ENCODE data around the gene PACSIN1. TPM values are rescaled to one million over a fixed set of nuclear protein-coding genes. Genes with fewer than 3 reads are reported as not detected.

The PACSIN1 gene
- total and polyA plus RNA-seq, 9 donors: 0.08 to 0.55 (median 0.45) TPM; not detected in 2

DNA sequence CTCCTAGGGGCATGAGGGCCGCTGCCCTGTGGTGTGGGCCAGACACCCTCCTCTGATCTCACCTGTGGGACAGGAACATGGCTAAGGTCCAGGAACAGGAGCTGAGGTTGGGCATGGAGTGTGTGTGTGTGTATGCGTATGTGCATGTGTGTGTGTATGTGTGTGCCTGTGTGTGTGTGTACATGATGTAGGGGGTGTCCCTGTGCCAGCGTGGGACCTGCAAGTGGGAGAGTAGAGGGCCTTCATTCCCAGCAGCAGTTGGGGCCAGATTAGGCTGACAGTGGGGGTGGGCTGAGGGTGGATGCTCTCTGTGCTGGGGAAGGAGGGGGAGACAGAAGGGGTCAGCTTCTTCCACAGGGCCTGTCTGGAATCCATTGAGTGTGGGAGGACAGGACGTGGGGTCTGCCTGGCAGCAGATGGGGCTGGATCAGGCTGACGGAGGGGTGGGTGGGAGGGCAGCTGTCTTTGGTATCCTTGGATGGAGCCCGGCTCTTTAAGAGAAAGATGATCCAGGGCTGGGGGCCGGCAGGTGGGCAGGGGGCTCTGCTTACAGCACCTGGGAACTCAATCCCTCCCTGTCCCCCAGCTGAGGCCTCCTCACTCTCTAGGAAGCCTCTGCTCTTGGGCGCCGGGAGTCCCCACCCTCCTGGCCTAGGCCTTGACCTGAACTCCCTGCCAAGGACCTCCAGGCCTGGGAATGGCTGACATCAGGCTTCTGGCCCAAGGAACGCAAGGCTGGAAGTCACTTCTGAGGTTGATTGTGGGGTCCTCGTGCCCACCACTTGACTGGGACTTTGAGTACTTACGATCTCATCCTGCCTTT is 46.2 kb downstream of the PACSIN1 start:
- Histone ChIP-seq H3K27me3 (no peaks in the 10 kb centered on the region), H3K4me3 (no peak overlapping the region), H3K4me1 (ENCODE audit: insufficient read depth) (peaks cover 5% of the 10 kb centered on the region), H3K9me3 (no peaks in the 10 kb centered on the region), H3K27ac (no peak overlapping the region), H3K36me3 (no peaks in the 10 kb centered on the region)
- intact Hi-C loops (cut with DNase I): loop anchor here in 1 of 4 donors (5.0 kb wide), 1 partner anchor 315 kb away; no protein-coding TSS in a partner anchor
- TF ChIP-seq, protein P1, sequence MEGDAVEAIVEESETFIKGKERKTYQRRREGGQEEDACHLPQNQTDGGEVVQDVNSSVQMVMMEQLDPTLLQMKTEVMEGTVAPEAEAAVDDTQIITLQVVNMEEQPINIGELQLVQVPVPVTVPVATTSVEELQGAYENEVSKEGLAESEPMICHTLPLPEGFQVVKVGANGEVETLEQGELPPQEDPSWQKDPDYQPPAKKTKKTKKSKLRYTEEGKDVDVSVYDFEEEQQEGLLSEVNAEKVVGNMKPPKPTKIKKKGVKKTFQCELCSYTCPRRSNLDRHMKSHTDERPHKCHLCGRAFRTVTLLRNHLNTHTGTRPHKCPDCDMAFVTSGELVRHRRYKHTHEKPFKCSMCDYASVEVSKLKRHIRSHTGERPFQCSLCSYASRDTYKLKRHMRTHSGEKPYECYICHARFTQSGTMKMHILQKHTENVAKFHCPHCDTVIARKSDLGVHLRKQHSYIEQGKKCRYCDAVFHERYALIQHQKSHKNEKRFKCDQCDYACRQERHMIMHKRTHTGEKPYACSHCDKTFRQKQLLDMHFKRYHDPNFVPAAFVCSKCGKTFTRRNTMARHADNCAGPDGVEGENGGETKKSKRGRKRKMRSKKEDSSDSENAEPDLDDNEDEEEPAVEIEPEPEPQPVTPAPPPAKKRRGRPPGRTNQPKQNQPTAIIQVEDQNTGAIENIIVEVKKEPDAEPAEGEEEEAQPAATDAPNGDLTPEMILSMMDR (IDR thresholded peaks at IDR 0.05): no peak
- TF ChIP-seq POLR2A (IDR thresholded peaks at IDR 0.05) (no peak), EP300 (IDR thresholded peaks at IDR 0.05) (no peak)
- 41 to 55% (median 47%) methylated on average over 11 to 12 of the region's 12 CpGs for WGBS, 3 donors
- DNase-seq: peak in 1 of 5 donors; percentile 47

DNA sequence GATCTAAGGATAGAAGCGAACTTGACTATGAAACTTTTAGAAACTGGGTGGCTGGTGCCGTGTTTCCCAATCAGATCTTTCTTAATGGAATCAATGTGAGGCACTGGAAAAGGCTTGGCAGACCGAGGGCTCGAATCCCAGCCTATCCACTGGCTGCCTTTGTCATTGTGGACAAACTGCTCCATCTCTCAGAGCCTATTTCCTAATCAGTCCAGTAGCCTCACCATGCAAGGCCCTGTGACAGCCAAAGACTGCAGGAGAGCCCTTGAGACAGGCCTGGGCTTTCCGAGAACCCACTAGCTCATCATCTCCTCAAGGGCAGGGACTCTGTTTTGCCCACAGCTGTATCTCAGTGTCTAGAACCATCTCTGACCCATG is 46.9 kb downstream of the PACSIN1 start:
- Histone ChIP-seq H3K27me3 (no peaks in the 10 kb centered on the region), H3K4me1 (ENCODE audit: insufficient read depth) (peaks cover 5% of the 10 kb centered on the region), H3K27ac (no peak overlapping the region), H3K4me3 (no peak overlapping the region), H3K9me3 (no peaks in the 10 kb centered on the region), H3K36me3 (no peaks in the 10 kb centered on the region)
- TF ChIP-seq, protein P1 (IDR thresholded peaks at IDR 0.05): no peak
- TF ChIP-seq POLR2A (IDR thresholded peaks at IDR 0.05): no peak
- no peak for TF ChIP-seq EP300 (IDR thresholded peaks at IDR 0.05)
- intact Hi-C loops (cut with DNase I): loop anchor here in 1 of 4 donors (5.0 kb wide), 1 partner anchor 315 kb away; no protein-coding TSS in a partner anchor
- 80 to 91% (median 80%) methylated on average over 5 of the region's 5 CpGs for WGBS, 3 donors
- peak in 1 of 5 donors; percentile 13 for DNase-seq

DNA sequence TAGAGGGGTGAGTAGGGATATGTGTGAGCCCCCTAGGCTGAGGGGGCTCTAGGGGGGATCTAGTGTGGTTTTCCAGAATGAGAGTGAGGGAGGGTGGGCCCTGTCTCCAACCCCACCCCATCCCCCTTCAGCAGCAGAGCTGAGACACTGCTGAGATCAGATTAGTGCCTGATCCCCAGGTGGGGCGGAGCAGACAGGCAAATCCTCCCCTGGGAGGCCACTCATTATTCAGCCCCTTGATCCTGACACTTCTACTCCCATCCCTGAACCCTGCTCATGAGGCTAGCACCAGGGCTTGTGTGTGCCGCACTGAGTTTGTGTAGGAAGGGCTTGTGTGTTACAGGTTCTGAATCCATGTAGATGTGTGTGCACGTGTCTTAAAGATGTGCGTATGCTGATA is 47.8 kb downstream of the PACSIN1 start:
- intact Hi-C loops (cut with DNase I): loop anchor here in 1 of 4 donors (5.0 kb wide), 1 partner anchor 316 kb away; no protein-coding TSS in a partner anchor
- WGBS, 3 donors: 94 to 95% (median 95%) methylated on average over 4 of the region's 4 CpGs
- no peak overlapping the region for H3K4me3 ChIP-seq
- H3K36me3 ChIP-seq: no peaks in the 10 kb centered on the region
- H3K4me1 ChIP-seq (ENCODE audit: insufficient read depth): peaks cover 5% of the 10 kb centered on the region
- H3K9me3 ChIP-seq: no peaks in the 10 kb centered on the region
- no peaks in the 10 kb centered on the region for H3K27me3 ChIP-seq
- H3K27ac ChIP-seq: no peak overlapping the region
- DNase-seq: peak in 1 of 5 donors; percentile 23
- TF ChIP-seq, protein P1 (IDR thresholded peaks at IDR 0.05): no peak
- TF ChIP-seq POLR2A (IDR thresholded peaks at IDR 0.05) (no peak), EP300 (IDR thresholded peaks at IDR 0.05) (no peak)

DNA sequence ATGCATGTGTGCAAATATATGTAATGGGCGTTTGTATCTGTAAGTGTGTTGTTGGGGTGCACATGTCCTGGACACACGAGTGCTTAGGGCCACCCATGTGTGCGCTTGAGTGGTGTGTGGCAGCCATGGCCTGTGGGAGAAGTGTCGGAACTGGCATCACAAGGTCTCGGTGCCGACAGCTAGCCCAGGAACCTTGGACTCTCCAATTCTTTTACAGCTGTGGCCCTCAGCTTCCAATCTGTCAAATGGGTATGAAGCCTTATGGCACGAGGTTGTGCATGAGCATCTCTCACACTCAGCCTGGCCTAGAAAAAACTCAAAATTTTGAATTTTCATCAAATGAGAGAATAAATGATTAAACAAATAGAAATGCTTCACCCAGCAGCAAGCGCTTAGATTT is 48.2 kb downstream of the PACSIN1 start:
- intact Hi-C loops (cut with DNase I): loop anchor here in 1 of 4 donors (5.0 kb wide), 1 partner anchor 317 kb away; no protein-coding TSS in a partner anchor
- WGBS, 3 donors: 88 to 90% (median 89%) methylated on average over 8 of the region's 8 CpGs
- no peaks in the 10 kb centered on the region for H3K9me3 ChIP-seq
- TF ChIP-seq EP300 (IDR thresholded peaks at IDR 0.05): no peak
- TF ChIP-seq POLR2A (IDR thresholded peaks at IDR 0.05): no peak
- TF ChIP-seq, protein P1 (IDR thresholded peaks at IDR 0.05): no peak
- peak in 1 of 5 donors; percentile 9 for DNase-seq
- H3K4me3 ChIP-seq: no peak overlapping the region
- no peaks in the 10 kb centered on the region for H3K36me3 ChIP-seq
- no peak overlapping the region for H3K27ac ChIP-seq
- H3K4me1 ChIP-seq (ENCODE audit: insufficient read depth): peaks cover 5% of the 10 kb centered on the region
- H3K27me3 ChIP-seq: no peaks in the 10 kb centered on the region
